K562 (cell line): ENCODE results near the gene DNAH9. TPM values are rescaled to one million over a fixed set of nuclear protein-coding genes. Genes with fewer than 3 reads are reported as not detected.

Source experiments
- ATAC-seq: fragments of 200-7000 bp; cut with Tn5 transposase; 3 replicates; pipeline ENCODE4 v1.9.1; 2020; ENCODE audit warnings: moderate library complexity
- BruUV-seq: library from RNA; stranded (reverse); fragments of 400-500 nt; replicated peaks from 2 replicates; lab custom pipeline; 2021; lab: Mats Ljungman, UMichigan
- CTCF ChIA-PET: fragments of 300-600 bp; formaldehyde crosslinking; extraction: SDS; loops from one replicate; lab custom pipeline; 2021; ENCODE audit warnings: low intra/inter-chr PET ratio; lab: Yijun Ruan, JAX
- POLR2A ChIA-PET: fragments of 300-600, 350-650 bp; sonication (Branson Sonifier 250); formaldehyde crosslinking; extraction: SDS; loops from one replicate; lab custom pipeline; 2021; ENCODE audit warnings: antibody characterized with exemption, inconsistent platforms; lab: Yijun Ruan, JAX
- DNase-seq, 4 experiments: peaks; one replicate each; pipeline versions ENCODE4 v3.0.0 to v3.0.0-alpha.2; 2011 to 2018; ENCODE audit warnings: low spot score in 3 of 4, mixed read lengths in 3 of 4; ENCODE audit errors: extremely low read depth in 1 of 4
- FAIRE-seq: peaks from 2 replicates; lab custom pipeline; 2011; peaks lifted over from hg19 to GRCh38; lab: Jason Lieb, UNC
- H2AFZ ChIP-seq: 2 replicates; pipeline ENCODE4 v1.6.0; 2011; ENCODE audit warnings: low read depth, low read length, control low read depth, inconsistent platforms
- H3K27ac ChIP-seq: fragments of 200-600 bp; 3 replicates; pipeline ENCODE4 v1.8.0; 2011; ENCODE audit warnings: low read depth, mild to moderate bottlenecking, control low read depth, inconsistent platforms, low read length, moderate library complexity, mixed read lengths; ENCODE audit errors: extremely low read depth
- H3K27me3 ChIP-seq, 2 experiments: fragments of 300-600 bp in 1 of 2; 2 replicates in 1 of 2; 3 replicates in 1 of 2; pipeline versions ENCODE4 v1.6.0 to v1.8.0; 2011; ENCODE audit warnings: inconsistent platforms in 2 of 2, low read length in 2 of 2, mild to moderate bottlenecking in 1 of 2, mixed read lengths in 1 of 2, moderate library complexity in 1 of 2; ENCODE audit not compliant: control insufficient read depth in 2 of 2, insufficient read depth in 2 of 2
- H3K36me3 ChIP-seq: fragments of 300-600 bp; 3 replicates; pipeline ENCODE4 v1.8.0; 2011; ENCODE audit warnings: mild to moderate bottlenecking, low read length, inconsistent platforms; ENCODE audit not compliant: control insufficient read depth, insufficient read depth
- H3K4me1 ChIP-seq, 2 experiments: fragments of 200-600 bp in 1 of 2; replicated peaks in 1 of 2; 2 replicates in 1 of 2; 3 replicates in 1 of 2; pipeline versions ENCODE4 v1.5.1 to v1.8.0; 2011; ENCODE audit warnings: inconsistent platforms in 2 of 2, low read length in 2 of 2, mild to moderate bottlenecking in 1 of 2, mixed read lengths in 1 of 2, moderate library complexity in 1 of 2; ENCODE audit not compliant: control insufficient read depth in 2 of 2, insufficient read depth in 2 of 2
- H3K4me2 ChIP-seq: 2 replicates; pipeline ENCODE4 v1.6.1; 2011; ENCODE audit warnings: low read length, control low read depth, inconsistent platforms, mixed read lengths; ENCODE audit not compliant: insufficient read depth
- H3K4me3 ChIP-seq: fragments of 200-600 bp; sonication (generic), shearing (Covaris generic); 2 replicates; pipeline ENCODE4 v1.5.1; 2016; ENCODE audit warnings: control low read depth, inconsistent platforms
- H3K79me2 ChIP-seq: fragments of 200-600 bp; 3 replicates; pipeline ENCODE4 v1.8.0; 2011; ENCODE audit warnings: low read length, inconsistent platforms; ENCODE audit not compliant: control insufficient read depth, insufficient read depth
- H3K9ac ChIP-seq, 2 experiments: 2 replicates each; pipeline versions ENCODE4 v1.6.0 to v1.6.1; 2011; ENCODE audit warnings: low read depth in 2 of 2, low read length in 2 of 2, control low read depth in 1 of 2, inconsistent platforms in 1 of 2, mild to moderate bottlenecking in 1 of 2, mixed read lengths in 1 of 2; ENCODE audit not compliant: insufficient read depth in 1 of 2
- H3K9me1 ChIP-seq: one replicate; pipeline ENCODE4 v1.6.0; 2011; ENCODE audit warnings: inconsistent platforms, mild to moderate bottlenecking, low read length, moderate library complexity; ENCODE audit not compliant: control insufficient read depth, insufficient read depth
- H3K9me3 ChIP-seq: replicated peaks from 2 replicates; pipeline ENCODE4 v1.5.1; 2011; ENCODE audit warnings: low read depth, low read length, inconsistent platforms; ENCODE audit not compliant: control insufficient read depth, insufficient read depth
- H4K20me1 ChIP-seq: replicated peaks from 2 replicates; pipeline ENCODE4 v1.6.1; 2011; ENCODE audit warnings: low read length, inconsistent platforms, mixed read lengths; ENCODE audit not compliant: control insufficient read depth, insufficient read depth
- ARID4B ChIP-seq: sonication (generic); formaldehyde crosslinking; IDR thresholded peaks from 2 replicates; pipeline ENCODE4 v1.8.0; 2022; ENCODE audit warnings: mild to moderate bottlenecking, missing genetic modification reagents
- MCM3 ChIP-seq: fragments of 450-650 bp; IDR thresholded peaks from 2 replicates; pipeline ENCODE4 v1.6.1; 2016
- NFRKB ChIP-seq: fragments of 450-650 bp; IDR thresholded peaks from 2 replicates; pipeline ENCODE4 v1.6.1; 2016; ENCODE audit warnings: low read depth
- PHB ChIP-seq: fragments of 250-450 bp; sonication (Bioruptor Pico); IDR thresholded peaks from 2 replicates; pipeline ENCODE4 v1.5.0; 2021
- RBBP5 ChIP-seq: fragments of 200-600 bp; sonication (generic); IDR thresholded peaks from 2 replicates; pipeline ENCODE4 v1.6.1; 2012; ENCODE audit warnings: borderline replicate concordance, mild to moderate bottlenecking, low read length, control low read depth, inconsistent platforms; ENCODE audit not compliant: insufficient read depth, poor library complexity, severe bottlenecking
- ZC3H11A ChIP-seq: IDR thresholded peaks from 2 replicates; pipeline ENCODE4 v1.6.1; 2012; ENCODE audit warnings: low read depth, low read length, improper control_type of control experiment
- WGBS: fragments of 100-300 bp; shearing (Covaris generic); methylation state at CpG from one replicate; pipeline ENCODE4 v1.1.6; 2016; ENCODE audit warnings: low coverage, mixed read lengths; ENCODE audit not compliant: insufficient coverage; ENCODE audit errors: missing lambda C conversion rate; 5-methylcytosine and 5-hydroxymethylcytosine counted together
- in situ Hi-C: fragments of 300-500 bp; cut with MboI; formaldehyde crosslinking; loops from 4 replicates; pipeline ENCODE4 v1.15.0; 2018; ENCODE audit warnings: inconsistent platforms, mixed read lengths
- intact Hi-C: fragments of 100-400 bp; cut with micrococcal nuclease; formaldehyde crosslinking; loops from 2 replicates; pipeline ENCODE4 v1.14.2; 2022
- polyA plus RNA-seq, 8 experiments: library from polyadenylated mRNA; depleted of rRNA in 4 of 8; stranded (reverse) in 5 of 8; unstranded in 3 of 8; fragments of >200 nt; fragmentation: Nextera tagmentation in 2 of 8; fragmentation: Illumina TruSeq in 1 of 8; extraction: Ambion mirVana in 2 of 8; extraction: Trizol in 1 of 8; gene quantifications; 2 replicates each; pipeline versions ENCODE4 v1.2.1 to v1.2.3, GENCODE V29; 2011 to 2014; ENCODE audit warnings: inconsistent platforms in 1 of 8, missing spikeins in 1 of 8
- total RNA-seq, 7 experiments: library from RNA; depleted of rRNA in 6 of 7; stranded (reverse); fragments of >200 nt in 6 of 7; fragmentation: Illumina TruSeq in 2 of 7; extraction: Trizol in 2 of 7; gene quantifications; 2 replicates each; pipeline versions ENCODE4 v1.2.1 to v1.2.3, GENCODE V29; 2011 to 2021; ENCODE audit warnings: low replicate concordance in 1 of 7

Gene DNAH9
- total and polyA plus RNA-seq, 9 of the 15 experiments (the other 6 are each of a cell fraction or from before 2014, with no cell fraction given), result not detected

GRCh38 chr17:11625878-11626277, 27.6 kb downstream of the DNAH9 start:
- POLR2A ChIA-PET, result interaction anchor here (0.6 kb wide), 1 partner anchor 951 kb away, joined by 4 read pairs; no protein-coding TSS in a partner anchor
- no peak overlapping the region for H3K27ac ChIP-seq
- BruUV-seq, result no TSS peak
- TF ChIP-seq NFRKB (no peak), MCM3 (no peak), ZC3H11A (no peak), RBBP5 (no peak), ARID4B (no peak), PHB (CRISPR knock-in tag) (no peak)
- TF ChIP-seq, all 486 proteins: peak for 0
- no peak overlapping the region for H3K9ac ChIP-seq
- in situ Hi-C loops, result no loop called here
- intact Hi-C loops, result no loop called here
- no peaks in the 10 kb centered on the region for H3K27me3 ChIP-seq
- H3K36me3 ChIP-seq, result no peaks in the 10 kb centered on the region
- no peaks in the 10 kb centered on the region for H3K9me3 ChIP-seq
- FAIRE-seq (no peak), ATAC-seq (no peak), DNase-seq (no peak)
- WGBS, result 0% methylated on average over 3 of the region's 3 CpGs
- no peak overlapping the region for H2AFZ ChIP-seq
- no peaks in the 10 kb centered on the region for H4K20me1 ChIP-seq
- no peak overlapping the region for H3K4me3 ChIP-seq
- H3K4me2 ChIP-seq, result no peak overlapping the region
- no peaks in the 10 kb centered on the region for H3K9me1 ChIP-seq
- H3K4me1 ChIP-seq, result no peaks in the 10 kb centered on the region
- H3K79me2 ChIP-seq, result no peaks in the 10 kb centered on the region
- CTCF ChIA-PET, result no interaction called here
